ENCODE measurements around the gene H2BK1. TPM values are rescaled to one million over a fixed set of nuclear protein-coding genes. Genes with fewer than 3 reads are reported as not detected.
A peak's percentile ranks its signal among the peaks of the same experiment; 100 is the strongest.

The H2BK1 gene
- total RNA-seq, 1 donor from 2014 or later, result not detected

DNA sequence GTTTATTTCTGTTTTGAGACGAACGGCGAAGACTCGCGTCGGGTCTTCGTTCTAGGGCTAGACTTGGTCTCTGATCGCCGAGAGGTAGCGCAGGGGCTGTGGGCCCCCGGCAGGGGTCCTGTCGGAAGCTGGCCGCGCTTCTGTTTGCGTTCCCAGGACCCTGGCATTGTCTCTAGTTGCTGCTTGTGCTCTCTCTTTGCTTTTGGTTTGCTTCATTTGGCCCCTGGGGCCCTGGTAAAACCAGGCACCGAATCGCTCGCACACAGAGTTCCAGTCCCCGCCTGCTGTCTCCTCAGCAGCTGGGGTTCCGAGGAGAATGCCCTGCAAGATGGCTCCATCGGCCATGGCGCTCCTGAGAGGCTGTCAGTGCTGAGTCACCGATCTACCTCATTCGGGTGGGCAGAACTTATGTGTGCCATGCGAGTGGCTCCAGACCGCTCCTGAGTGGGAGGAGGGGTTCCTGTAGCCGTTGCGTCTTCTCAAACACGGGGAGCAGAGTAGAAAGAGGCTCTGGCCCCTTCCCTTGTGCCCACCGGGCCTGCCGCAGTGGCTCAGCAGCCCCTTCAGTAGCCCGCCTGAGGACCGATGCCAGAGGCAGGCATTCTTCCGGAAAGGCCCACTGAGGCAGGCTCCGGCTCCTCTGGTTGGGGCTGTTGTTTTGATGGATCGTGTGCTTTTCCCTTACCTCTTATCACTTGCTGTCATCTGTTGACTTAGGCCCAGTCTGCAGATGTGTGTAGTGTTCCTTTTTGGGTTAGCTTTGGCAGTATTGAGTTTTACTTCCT is 22.8 kb upstream of the H2BK1 start:
- DNase-seq, result no peak
- intact Hi-C loops (cut with micrococcal nuclease), result no loop called here
- H3K36me3 ChIP-seq, result peaks cover 30% of the 10 kb centered on the region
- peak overlapping the region; percentile 90 for H3K27ac ChIP-seq (replicated peaks)
- H3K4me3 ChIP-seq, result peak overlapping the region; percentile 99
- H3K4me1 ChIP-seq, result peaks cover 48% of the 10 kb centered on the region
- TF ChIP-seq, protein P1, sequence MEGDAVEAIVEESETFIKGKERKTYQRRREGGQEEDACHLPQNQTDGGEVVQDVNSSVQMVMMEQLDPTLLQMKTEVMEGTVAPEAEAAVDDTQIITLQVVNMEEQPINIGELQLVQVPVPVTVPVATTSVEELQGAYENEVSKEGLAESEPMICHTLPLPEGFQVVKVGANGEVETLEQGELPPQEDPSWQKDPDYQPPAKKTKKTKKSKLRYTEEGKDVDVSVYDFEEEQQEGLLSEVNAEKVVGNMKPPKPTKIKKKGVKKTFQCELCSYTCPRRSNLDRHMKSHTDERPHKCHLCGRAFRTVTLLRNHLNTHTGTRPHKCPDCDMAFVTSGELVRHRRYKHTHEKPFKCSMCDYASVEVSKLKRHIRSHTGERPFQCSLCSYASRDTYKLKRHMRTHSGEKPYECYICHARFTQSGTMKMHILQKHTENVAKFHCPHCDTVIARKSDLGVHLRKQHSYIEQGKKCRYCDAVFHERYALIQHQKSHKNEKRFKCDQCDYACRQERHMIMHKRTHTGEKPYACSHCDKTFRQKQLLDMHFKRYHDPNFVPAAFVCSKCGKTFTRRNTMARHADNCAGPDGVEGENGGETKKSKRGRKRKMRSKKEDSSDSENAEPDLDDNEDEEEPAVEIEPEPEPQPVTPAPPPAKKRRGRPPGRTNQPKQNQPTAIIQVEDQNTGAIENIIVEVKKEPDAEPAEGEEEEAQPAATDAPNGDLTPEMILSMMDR (IDR thresholded peaks at IDR 0.05; ENCODE audit: borderline replicate concordance), result no peak
- no peaks in the 10 kb centered on the region for H3K27me3 ChIP-seq (ENCODE audit: low read depth)
- no peaks in the 10 kb centered on the region for H3K9me3 ChIP-seq (replicated peaks)

GRCh38 chr7:151232091-151232916 is 22.0 kb upstream of the H2BK1 start, which contains the start of gene CHPF2:
Gene CHPF2 (plus strand): TSS chr7:151232483. CDS start chr7:151234012, 1,529 bp downstream.
- no peaks in the 10 kb centered on the region for H3K27me3 ChIP-seq (ENCODE audit: low read depth)
- H3K27ac ChIP-seq (replicated peaks), result peak within 1 kb of the TSS; percentile 90
- peak within 1 kb of the TSS; percentile 99 for H3K4me3 ChIP-seq
- no peaks in the 10 kb centered on the region for H3K9me3 ChIP-seq (replicated peaks)
- H3K4me1 ChIP-seq, result peaks cover 56% of the 10 kb centered on the region
- TF ChIP-seq, protein P1 (IDR thresholded peaks at IDR 0.05; ENCODE audit: borderline replicate concordance), result no peak
- intact Hi-C loops (cut with micrococcal nuclease), result no loop called here
- peaks cover 22% of the 10 kb centered on the region for H3K36me3 ChIP-seq
- peak; percentile 94 for DNase-seq

- DNase-seq, result no peak
- Histone ChIP-seq H3K36me3 (peaks cover 10% of the 10 kb centered on the region), H3K27ac (replicated peaks) (peak overlapping the region; percentile 90)
Observed at GRCh38 chr7:151231080-151231479, 20.8 kb upstream of the H2BK1 start.

GRCh38 chr7:151229249-151229648 is 19.0 kb upstream of the H2BK1 start:
- DNase-seq, result no peak
- H3K4me1 ChIP-seq, result peaks cover 59% of the 10 kb centered on the region

More at GRCh38 chr7:151231080-151231479, 20.8 kb upstream of the H2BK1 start:
- H3K27me3 ChIP-seq (ENCODE audit: low read depth), result no peaks in the 10 kb centered on the region
- TF ChIP-seq, protein P1 (IDR thresholded peaks at IDR 0.05; ENCODE audit: borderline replicate concordance), result no peak
- no peak overlapping the region for H3K4me3 ChIP-seq
- no peaks in the 10 kb centered on the region for H3K9me3 ChIP-seq (replicated peaks)
- intact Hi-C loops (cut with micrococcal nuclease), result no loop called here
- H3K4me1 ChIP-seq, result peaks cover 64% of the 10 kb centered on the region

More at GRCh38 chr7:151229249-151229648, 19.0 kb upstream of the H2BK1 start:
- Histone ChIP-seq H3K9me3 (replicated peaks) (no peaks in the 10 kb centered on the region), H3K27me3 (ENCODE audit: low read depth) (no peaks in the 10 kb centered on the region), H3K36me3 (peaks cover 8% of the 10 kb centered on the region), H3K4me3 (no peak overlapping the region), H3K27ac (replicated peaks) (no peak overlapping the region)
- intact Hi-C loops (cut with micrococcal nuclease), result no loop called here
- TF ChIP-seq, protein P1 (IDR thresholded peaks at IDR 0.05; ENCODE audit: borderline replicate concordance), result no peak
